NCI-H2081 treated with DMSO at 0.1 percent for 48 hours (cell line): ENCODE data around the gene UGT1A1.

Source experiments
- DNase-seq: peaks from one replicate; lab custom pipeline; 2025; lab: John Stamatoyannopoulos, UW

The UGT1A1 gene

GRCh38 chr2:233817361-233817911, 57.4 kb downstream of the UGT1A1 start:
- DNase-seq: no peak

GRCh38 chr2:233817995-233818638, 58.0 kb downstream of the UGT1A1 start:
- no peak for DNase-seq

- DNase-seq: no peak
These were observed 58.9 kb downstream of the UGT1A1 start for GRCh38 chr2:233818639-233819621.

- no peak for DNase-seq
These were observed 60.1 kb downstream of the UGT1A1 start for GRCh38 chr2:233819884-233820773.

- no peak for DNase-seq
These were observed 60.7 kb downstream of the UGT1A1 start for GRCh38 chr2:233820774-233821105.

GRCh38 chr2:233821196-233821595, 61.1 kb downstream of the UGT1A1 start:
- DNase-seq: no peak

- no peak for DNase-seq
These were observed 61.6 kb downstream of the UGT1A1 start for GRCh38 chr2:233821709-233822100.

GRCh38 chr2:233822101-233822771, 62.2 kb downstream of the UGT1A1 start:
- no peak for DNase-seq
